NCI-H1417 (cell line): ENCODE results near the gene SFT2D1.

Experiments used
- DNase-seq, 3 experiments: peaks; one replicate each; lab custom pipeline; 2025; lab: John Stamatoyannopoulos, UW

SFT2D1 gene

GRCh38 chr6:166307082-166308032 lies 35.0 kb downstream of the SFT2D1 start:
- peak in 2 of 3 experiments; percentile 76 to 82 for DNase-seq

- peak in 2 of 3 experiments; percentile 70 to 83 for DNase-seq
Measured at GRCh38 chr6:166306378-166307081, 35.8 kb downstream of the SFT2D1 start.

GRCh38 chr6:166305562-166306117 lies 36.7 kb downstream of the SFT2D1 start:
- DNase-seq = peak in 2 of 3 experiments; percentile 34 to 68

GRCh38 chr6:166304106-166304505 lies 38.2 kb downstream of the SFT2D1 start:
- DNase-seq = no peak

- no peak for DNase-seq
Measured at GRCh38 chr6:166301611-166302529, 40.5 kb downstream of the SFT2D1 start.

GRCh38 chr6:166300357-166300987 lies 41.9 kb downstream of the SFT2D1 start:
- DNase-seq = no peak

GRCh38 chr6:166297606-166298005 lies 44.7 kb downstream of the SFT2D1 start:
- no peak for DNase-seq

- no peak for DNase-seq
Measured at GRCh38 chr6:166296035-166296883, 46.1 kb downstream of the SFT2D1 start.

GRCh38 chr6:166293731-166294584 lies 48.4 kb downstream of the SFT2D1 start:
- DNase-seq = no peak

GRCh38 chr6:166289207-166290060 lies 52.9 kb downstream of the SFT2D1 start:
- no peak for DNase-seq

GRCh38 chr6:166286839-166287271 lies 55.5 kb downstream of the SFT2D1 start:
- DNase-seq = no peak

- DNase-seq = no peak
Measured at GRCh38 chr6:166285233-166285632, 57.1 kb downstream of the SFT2D1 start.

GRCh38 chr6:166284640-166285039 lies 57.7 kb downstream of the SFT2D1 start:
- DNase-seq = no peak

- no peak for DNase-seq
Measured at GRCh38 chr6:166282394-166283032, 59.8 kb downstream of the SFT2D1 start.

- DNase-seq = no peak
Measured at GRCh38 chr6:166281104-166281503, 61.2 kb downstream of the SFT2D1 start.

GRCh38 chr6:166279393-166279679 lies 63.0 kb downstream of the SFT2D1 start:
- no peak for DNase-seq

- DNase-seq = no peak
Measured at GRCh38 chr6:166278579-166279392, 63.6 kb downstream of the SFT2D1 start.
